Measurements from ENCODE around the gene CNOT1. TPM values are rescaled to one million over a fixed set of nuclear protein-coding genes. Genes with fewer than 3 reads are reported as not detected.
A peak's percentile ranks its signal among the peaks of the same experiment; 100 is the strongest.

CNOT1 gene
- total RNA-seq, 2 experiments from 2014 or later: 164 to 184 TPM

- Histone ChIP-seq H3K4me3 (ENCODE audit: low read length) (no peak overlapping the region), H3K4me1 (ENCODE audit: insufficient read depth, low read length) (peaks cover 21% of the 10 kb centered on the region), H3K9me3 (ENCODE audit: control insufficient read depth in 1 of 2, insufficient read depth in 1 of 2, low read length in 2 of 2) (no peaks in the 10 kb centered on the region), H3K27ac (ENCODE audit: low read depth in 1 of 2, low read length in 2 of 2) (no peak overlapping the region), H3K27me3 (ENCODE audit: control insufficient read depth in 1 of 2, insufficient read depth in 2 of 2, low read length in 2 of 2) (no peaks in the 10 kb centered on the region), H3K36me3 (ENCODE audit: insufficient read depth, low read length) (peaks cover 13% of the 10 kb centered on the region)
- H3K9me3 Mint-ChIP-seq: no peaks in the 10 kb centered on the region
- ChIA-PET CTCF (interaction anchor here (2.1 kb wide), 1 partner anchor 242 kb away, joined by 6 read pairs; no protein-coding TSS in a partner anchor), POLR2A (interaction anchor here (1.1 to 1.3 kb wide), 2 partner anchors 171 to 242 kb away, joined by 3 read pairs; partner anchors contain the start of gene SLC38A7)
- H3K4me1 Mint-ChIP-seq (ENCODE audit: low read depth): peaks cover 38% of the 10 kb centered on the region
- ATAC-seq (ENCODE audit: poor library complexity) (no peak), DNase-seq (no peak)
- peak overlapping the region; percentile 90 for H3K27ac Mint-ChIP-seq
- no peak overlapping the region for H3K4me3 Mint-ChIP-seq
- H3K36me3 Mint-ChIP-seq (ENCODE audit: low read depth): peaks cover 26% of the 10 kb centered on the region
- H3K27me3 Mint-ChIP-seq: no peaks in the 10 kb centered on the region
- no peak for TF ChIP-seq CTCF (IDR thresholded peaks at IDR 0.05)
- intact Hi-C loops (cut with DNase I, micrococcal nuclease): loop anchor here in 1 of 2 experiments (5.0 kb wide), 2 partner anchors 122 to 148 kb away; partner anchors contain the start of gene GINS3
These were observed 115.8 kb downstream of the CNOT1 start for GRCh38 chr16:58513874-58514273.

GRCh38 chr16:58511933-58512815, 117.5 kb downstream of the CNOT1 start:
- peak overlapping the region; percentile 81 for H3K4me3 Mint-ChIP-seq
- H3K4me3 ChIP-seq (ENCODE audit: low read length): no peak overlapping the region
- H3K27ac Mint-ChIP-seq: peak overlapping the region; percentile 62
- POLR2A ChIA-PET: interaction anchor here (0.7 to 1.8 kb wide), 2 partner anchors 56 to 244 kb away, joined by 3 to 9 read pairs; no protein-coding TSS in a partner anchor
- ATAC-seq (ENCODE audit: poor library complexity): peak; percentile 46
- H3K36me3 ChIP-seq (ENCODE audit: insufficient read depth, low read length): no peaks in the 10 kb centered on the region
- intact Hi-C loops (cut with DNase I, micrococcal nuclease): loop anchor here (1.0 to 5.0 kb wide), 3 partner anchors 120 to 244 kb away; partner anchors contain the start of gene GINS3 (in 1 of the 2)
- no peaks in the 10 kb centered on the region for H3K27me3 ChIP-seq (ENCODE audit: control insufficient read depth in 1 of 2, insufficient read depth in 2 of 2, low read length in 2 of 2)
- H3K9me3 Mint-ChIP-seq: no peaks in the 10 kb centered on the region
- CTCF ChIA-PET: interaction anchor here (0.5 to 2.0 kb wide), 12 partner anchors 12 to 244 kb away, joined by 3 to 28 read pairs (median 3); partner anchors contain the start of genes CNOT1, GINS3 and NDRG4
- peaks cover 10% of the 10 kb centered on the region for H3K36me3 Mint-ChIP-seq (ENCODE audit: low read depth)
- peaks cover 26% of the 10 kb centered on the region for H3K4me1 Mint-ChIP-seq (ENCODE audit: low read depth)
- H3K9me3 ChIP-seq (ENCODE audit: control insufficient read depth in 1 of 2, insufficient read depth in 1 of 2, low read length in 2 of 2): no peaks in the 10 kb centered on the region
- H3K27ac ChIP-seq (ENCODE audit: low read depth in 1 of 2, low read length in 2 of 2): no peak overlapping the region
- peaks cover 21% of the 10 kb centered on the region for H3K4me1 ChIP-seq (ENCODE audit: insufficient read depth, low read length)
- no peaks in the 10 kb centered on the region for H3K27me3 Mint-ChIP-seq
- peak; percentile 75 to 91 (median 82) for DNase-seq
- peak; percentile 79 for TF ChIP-seq CTCF (IDR thresholded peaks at IDR 0.05)

GRCh38 chr16:58510776-58511628, 118.6 kb downstream of the CNOT1 start:
- H3K4me1 ChIP-seq (ENCODE audit: insufficient read depth, low read length): peaks cover 12% of the 10 kb centered on the region
- peak in 1 of 14 experiments; percentile 24 for DNase-seq
- no peak overlapping the region for H3K4me3 ChIP-seq (ENCODE audit: low read length)
- H3K27me3 ChIP-seq (ENCODE audit: control insufficient read depth in 1 of 2, insufficient read depth in 2 of 2, low read length in 2 of 2): no peaks in the 10 kb centered on the region
- Mint-ChIP-seq H3K9me3 (no peaks in the 10 kb centered on the region), H3K27ac (no peak overlapping the region), H3K27me3 (no peaks in the 10 kb centered on the region), H3K4me3 (peak overlapping the region; percentile 2), H3K4me1 (ENCODE audit: low read depth) (peaks cover 14% of the 10 kb centered on the region), H3K36me3 (ENCODE audit: low read depth) (peaks cover 6% of the 10 kb centered on the region)
- H3K9me3 ChIP-seq (ENCODE audit: control insufficient read depth in 1 of 2, insufficient read depth in 1 of 2, low read length in 2 of 2): no peaks in the 10 kb centered on the region
- H3K27ac ChIP-seq (ENCODE audit: low read depth in 1 of 2, low read length in 2 of 2): no peak overlapping the region
- no peaks in the 10 kb centered on the region for H3K36me3 ChIP-seq (ENCODE audit: insufficient read depth, low read length)
- ChIA-PET POLR2A (interaction anchor here (0.7 to 1.8 kb wide), 2 partner anchors 57 to 245 kb away, joined by 3 to 9 read pairs; no protein-coding TSS in a partner anchor), CTCF (interaction anchor here (1.1 to 2.0 kb wide), 3 partner anchors 36 to 245 kb away, joined by 3 to 28 read pairs (median 5); partner anchors contain the start of gene GINS3)
- ATAC-seq (ENCODE audit: poor library complexity): no peak
- no peak for TF ChIP-seq CTCF (IDR thresholded peaks at IDR 0.05)
- intact Hi-C loops (cut with DNase I, micrococcal nuclease): loop anchor here in 1 of 2 experiments (5.0 kb wide), 2 partner anchors 119 to 151 kb away; partner anchors contain the start of gene GINS3

Measured in CD4-positive, alpha-beta T cell (primary cell).